Kidney glomerular epithelial cell (primary cell): ENCODE measurements around the gene PPP1R12B.
"Not testable (repeated sequence)": the region's sequence is repeated elsewhere in the genome, so short reads cannot be mapped to it uniquely, and the experiment has no call there.

Experiments
- DNase-seq: peaks from one replicate; lab custom pipeline; 2025; lab: John Stamatoyannopoulos, UW

PPP1R12B gene

GRCh38 chr1:202632241-202632640, 283.7 kb downstream of the PPP1R12B start:
- DNase-seq: no peak

- not testable (repeated sequence) for DNase-seq
Observed at GRCh38 chr1:202636171-202636570, 287.7 kb downstream of the PPP1R12B start.

GRCh38 chr1:202637321-202638018, 289.0 kb downstream of the PPP1R12B start:
- not testable (repeated sequence) for DNase-seq

GRCh38 chr1:202638019-202638700, 289.7 kb downstream of the PPP1R12B start:
- DNase-seq: no peak

- DNase-seq: not testable (repeated sequence)
Observed at GRCh38 chr1:202638701-202639305, 290.3 kb downstream of the PPP1R12B start.

- DNase-seq: no peak
Observed at GRCh38 chr1:202639500-202639899, 291.0 kb downstream of the PPP1R12B start.

- no peak for DNase-seq
Observed at GRCh38 chr1:202642212-202642611, 293.7 kb downstream of the PPP1R12B start.
